WTC11 (cell line): ENCODE measurements around the gene DGKQ.

ENCODE experiments used
- CTCF ChIP-seq: fragments of 200-600 bp; IDR thresholded peaks from 2 replicates; pipeline ENCODE4 v1.8.0; 2022; ENCODE audit warnings: antibody characterized with exemption
- ETV6 ChIP-seq: sonication (generic); formaldehyde crosslinking; IDR thresholded peaks from 2 replicates; pipeline ENCODE4 v1.8.1; 2022; ENCODE audit warnings: mild to moderate bottlenecking, missing genetic modification reagents
- KAT7 ChIP-seq: sonication (generic); formaldehyde crosslinking; IDR thresholded peaks from 2 replicates; pipeline ENCODE4 v1.8.1; 2023; ENCODE audit warnings: missing genetic modification reagents, mild to moderate bottlenecking, borderline replicate concordance
- MAX ChIP-seq: sonication (generic); formaldehyde crosslinking; IDR thresholded peaks from 2 replicates; pipeline ENCODE4 v1.8.0; 2022; ENCODE audit warnings: mild to moderate bottlenecking, missing genetic modification reagents
- NR2C2 ChIP-seq: sonication (generic); formaldehyde crosslinking; IDR thresholded peaks from 2 replicates; pipeline ENCODE4 v1.8.0; 2022; ENCODE audit warnings: mild to moderate bottlenecking, missing genetic modification reagents
- USF2 ChIP-seq: sonication (generic); formaldehyde crosslinking; IDR thresholded peaks from 2 replicates; pipeline ENCODE4 v1.8.1; 2023; ENCODE audit warnings: mild to moderate bottlenecking, missing genetic modification reagents, moderate library complexity
- ZBTB21 ChIP-seq: sonication (generic); formaldehyde crosslinking; IDR thresholded peaks from 2 replicates; pipeline ENCODE4 v1.8.1; 2023; ENCODE audit warnings: mild to moderate bottlenecking, missing genetic modification reagents, borderline replicate concordance
- ZNF281 ChIP-seq: sonication (generic); formaldehyde crosslinking; IDR thresholded peaks from 2 replicates; pipeline ENCODE4 v1.8.0; 2023; ENCODE audit warnings: mild to moderate bottlenecking, missing genetic modification reagents

- TF ChIP-seq CTCF (no peak), ZBTB21 (CRISPR knock-in tag) (no peak), NR2C2 (CRISPR knock-in tag) (no peak), USF2 (CRISPR knock-in tag) (no peak), MAX (CRISPR knock-in tag) (no peak), KAT7 (no peak), ETV6 (CRISPR knock-in tag) (no peak), ZNF281 (CRISPR knock-in tag) (no peak)
Measured at GRCh38 chr4:1011022-1011665, 37.8 kb upstream of the DGKQ start, which contains the start of gene FGFRL1.
